GM18508 (cell line): ENCODE data around the gene ACTRT2.

Source experiments
- ATAC-seq: cut with Tn5 transposase; IDR thresholded peaks from one replicate; pipeline ENCODE4 v1.9.1; 2021; ENCODE audit warnings: moderate number of reproducible peaks; ENCODE audit not compliant: insufficient read depth, unreplicated experiment

Gene ACTRT2

DNA sequence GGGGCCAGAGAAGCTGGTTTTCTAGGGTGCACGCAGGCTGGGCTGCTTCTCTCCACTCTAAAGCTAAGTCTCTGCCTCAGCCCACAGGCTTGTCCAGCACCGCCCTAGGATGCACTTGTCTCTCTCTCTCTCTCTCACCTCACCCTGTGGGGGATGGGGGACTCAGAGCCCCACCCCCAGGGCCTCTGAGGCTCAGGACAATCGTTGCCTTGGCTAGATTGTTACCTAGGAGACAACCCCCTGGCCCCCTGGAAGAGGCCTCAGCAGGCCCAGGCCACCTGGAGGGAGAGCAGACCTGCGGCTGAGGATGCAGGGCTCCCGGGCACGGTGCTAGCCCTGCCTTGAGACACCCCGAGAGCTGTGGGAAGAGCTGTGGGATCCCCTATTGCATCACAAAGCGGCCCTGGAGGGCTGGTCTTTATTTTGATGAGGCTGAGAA lies at the start of gene ACTRT2:
ACTRT2 (plus strand) TSS at position 235 of the 439 bp plus-strand sequence. CDS start 220 bp downstream, outside the sequence.
- no peak for ATAC-seq

DNA sequence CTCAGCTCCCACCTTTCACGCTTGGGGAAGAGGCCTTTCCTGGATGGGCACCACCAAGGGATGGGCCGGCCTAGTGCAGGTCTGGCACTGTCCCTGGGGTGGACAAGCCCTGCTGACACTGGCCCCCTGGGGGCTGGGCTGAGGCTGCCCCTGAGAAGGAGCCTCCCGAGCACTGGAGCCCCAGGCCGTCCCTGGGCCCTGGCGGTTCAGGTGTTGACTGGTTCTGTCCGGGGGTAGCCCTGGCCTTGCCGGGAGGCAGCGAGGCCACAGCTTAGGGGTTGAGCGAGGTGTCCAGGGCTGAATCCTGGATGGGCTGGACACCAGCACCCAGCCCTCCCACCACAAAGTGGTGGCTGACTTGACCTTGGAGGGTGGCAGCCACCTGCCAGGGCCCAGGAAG lies 49.7 kb upstream of the ACTRT2 start:
- ATAC-seq: no peak

DNA sequence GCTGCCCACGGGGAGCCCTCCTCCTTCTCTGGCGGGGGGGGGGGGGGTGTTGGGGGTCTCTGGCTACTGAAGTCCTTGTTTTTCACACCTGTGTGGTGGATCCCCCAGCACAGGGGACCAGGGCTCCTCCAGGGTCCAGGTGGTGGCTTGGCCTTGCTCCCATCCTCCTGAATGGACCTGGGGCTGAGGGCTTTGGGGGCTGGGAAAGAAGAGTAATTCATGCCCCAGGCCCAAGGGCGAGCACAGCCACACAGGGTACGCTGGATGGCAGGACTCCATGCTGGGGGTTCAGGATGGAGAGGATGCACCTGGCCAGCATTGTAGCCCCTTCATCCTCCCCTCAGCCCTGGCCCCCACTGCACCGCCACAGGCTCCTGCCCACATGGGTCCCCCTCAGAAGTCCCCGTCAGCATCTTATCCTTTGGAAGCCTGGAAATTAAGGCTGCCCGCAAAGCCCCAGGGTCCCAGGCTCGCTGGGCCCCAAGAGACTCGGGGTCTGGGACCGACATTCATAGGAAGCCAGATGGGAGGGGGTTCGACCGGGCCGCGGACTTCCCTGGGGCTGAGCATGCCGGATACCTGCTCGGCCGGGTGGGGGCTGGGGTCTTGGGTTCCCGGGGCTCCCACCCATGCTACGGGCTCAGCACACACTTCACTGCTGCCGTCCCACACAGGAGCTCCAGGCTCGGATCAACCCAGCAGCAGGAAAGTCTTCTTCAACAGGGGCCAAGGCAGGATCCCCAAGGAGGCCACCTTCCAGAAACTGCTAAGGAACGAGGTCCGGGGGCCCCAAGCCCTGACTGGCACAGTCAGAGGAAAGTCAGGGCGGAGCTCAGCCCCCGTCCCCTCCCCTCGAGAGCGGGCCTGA lies 49.0 kb upstream of the ACTRT2 start:
- ATAC-seq: no peak

GRCh38 chr1:2972879-2973575 lies 48.2 kb upstream of the ACTRT2 start:
- no peak for ATAC-seq

DNA sequence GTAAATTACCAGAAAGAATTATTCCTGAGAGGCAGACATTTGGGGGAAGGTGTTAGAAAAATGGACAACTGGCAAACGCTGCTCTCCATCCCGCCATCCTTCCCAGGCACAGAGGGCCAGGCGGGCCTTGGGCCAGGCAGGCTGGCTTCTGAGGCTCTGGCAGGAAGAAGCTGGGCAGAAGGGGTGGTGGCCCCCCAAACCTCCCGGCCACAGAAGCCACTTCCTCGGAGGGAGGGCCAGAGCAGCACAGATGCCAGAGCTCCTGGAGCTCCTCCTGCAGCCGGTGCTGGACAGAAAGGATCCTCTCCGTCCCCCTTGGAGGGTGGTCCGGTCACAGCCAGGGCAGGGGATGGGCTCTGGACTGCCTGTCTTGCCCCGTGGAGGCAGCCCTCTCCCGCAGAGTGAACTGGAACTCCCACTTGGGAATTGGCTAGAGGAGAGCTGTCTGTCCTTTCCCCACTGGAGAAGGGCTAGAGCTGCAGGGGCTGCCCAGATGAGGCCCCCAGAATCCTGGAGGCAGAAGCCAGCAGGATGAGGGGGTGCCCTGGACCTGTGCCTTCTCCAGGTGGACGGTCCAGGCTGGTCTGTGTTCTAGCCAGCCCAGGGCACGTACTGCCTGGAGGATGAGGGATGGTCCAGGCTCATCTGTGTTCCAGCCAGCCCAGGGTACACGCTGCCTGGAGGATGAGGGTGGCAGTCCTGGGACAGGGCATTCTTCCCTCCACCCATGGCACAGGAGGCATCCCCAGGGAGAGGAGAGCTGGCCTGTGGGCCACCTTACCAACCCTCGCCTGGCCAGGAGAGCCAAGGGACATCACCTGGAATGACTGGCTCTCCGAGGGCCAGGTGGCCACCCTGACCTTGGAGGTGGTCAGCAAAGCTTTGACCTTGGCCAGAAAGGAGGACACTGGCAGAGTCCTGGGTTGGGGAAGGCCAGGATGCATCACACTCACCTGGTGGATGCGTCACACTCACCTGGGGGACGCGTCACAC lies 47.4 kb upstream of the ACTRT2 start:
- ATAC-seq: no peak

GRCh38 chr1:2974701-2975301 lies 46.5 kb upstream of the ACTRT2 start:
- no peak for ATAC-seq

DNA sequence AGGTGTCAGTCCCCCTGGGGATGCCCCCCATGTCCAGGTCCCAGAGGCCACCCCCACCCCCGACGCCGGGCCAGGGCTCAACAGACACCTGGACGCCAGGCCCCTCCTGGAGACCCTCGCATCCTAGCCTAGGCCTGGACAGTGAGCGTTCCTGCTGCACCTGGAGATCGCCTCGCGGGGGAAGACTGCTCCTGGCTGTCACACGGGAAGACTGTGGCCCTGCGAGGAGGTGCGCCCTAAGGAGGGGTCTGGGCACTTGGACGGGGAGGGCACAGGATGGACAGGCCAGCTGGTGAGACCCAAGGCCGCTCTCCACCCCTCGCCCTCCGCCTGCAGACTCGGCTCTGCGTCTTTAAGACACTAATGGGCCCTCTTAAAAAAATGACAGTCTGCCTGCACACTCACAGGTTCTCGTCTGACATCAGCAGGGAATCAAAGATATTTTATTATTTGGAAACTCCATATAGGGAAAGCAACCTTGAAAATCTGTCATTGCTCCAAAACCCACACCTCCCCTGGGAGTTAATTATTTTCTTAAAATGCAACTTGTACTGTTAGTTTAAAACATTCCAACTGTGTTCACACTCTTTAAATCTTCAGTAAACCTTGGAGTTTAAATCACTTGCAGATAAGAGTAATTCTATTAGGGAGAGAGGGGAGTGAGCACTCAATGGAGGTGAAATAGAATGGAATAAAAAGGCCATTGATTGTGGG lies 45.6 kb upstream of the ACTRT2 start:
- ATAC-seq: no peak

DNA sequence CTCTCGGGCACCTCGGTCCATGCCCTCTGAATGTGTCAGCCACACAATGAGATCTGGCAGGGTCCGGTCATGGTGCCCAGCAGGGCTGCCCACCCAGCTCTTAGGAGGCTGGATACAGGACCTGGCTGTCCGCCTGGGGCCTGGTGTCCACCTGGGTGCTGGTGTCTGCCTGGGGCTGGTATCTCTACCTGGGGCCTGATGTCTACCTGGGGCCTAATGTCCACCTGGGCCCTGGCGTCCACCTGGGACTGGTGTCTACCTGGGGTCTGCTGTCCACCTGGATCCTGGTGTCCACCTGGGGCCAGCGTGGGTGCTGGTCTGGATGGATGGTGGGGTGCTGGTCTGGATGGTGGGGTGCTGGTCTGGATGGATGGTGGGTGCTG lies 45.1 kb upstream of the ACTRT2 start:
- ATAC-seq: no peak

DNA sequence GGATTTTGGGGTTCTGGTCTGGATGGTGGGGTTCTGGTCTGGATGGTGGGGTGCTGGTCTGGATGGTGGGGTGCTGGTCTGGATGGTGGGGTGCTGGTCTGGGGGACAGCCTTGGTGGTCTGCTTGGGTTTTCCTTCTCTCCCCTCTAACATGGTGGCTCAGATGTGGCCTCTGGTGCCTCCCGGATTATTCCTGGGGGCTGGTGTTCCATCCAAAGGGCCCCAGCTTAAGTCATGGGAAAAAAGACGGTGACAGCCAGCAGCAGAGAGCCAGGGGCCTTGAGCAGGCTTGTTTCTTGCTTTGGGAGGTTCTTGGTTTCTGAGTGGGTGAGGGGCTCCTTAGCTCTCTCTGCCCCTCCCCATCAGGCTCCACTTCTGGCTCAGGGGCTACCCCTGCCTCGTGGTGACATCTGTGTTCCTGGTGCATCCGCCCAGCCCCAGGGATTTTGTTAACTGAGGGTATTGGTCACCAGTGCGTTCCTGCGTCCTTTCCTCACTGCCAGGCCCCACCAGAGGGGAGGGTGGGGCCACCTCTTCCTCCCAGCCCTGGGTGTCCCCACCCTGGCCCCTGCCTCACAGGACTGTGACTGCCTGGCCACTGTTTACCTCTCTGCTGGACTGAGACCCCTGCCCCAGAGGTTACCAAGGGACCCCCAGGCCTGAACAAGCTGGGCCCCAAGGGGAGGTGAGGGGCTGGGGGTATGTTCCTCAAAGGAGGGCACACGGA lies 43.2 kb upstream of the ACTRT2 start:
- ATAC-seq: no peak

- no peak for ATAC-seq
These were observed 42.5 kb upstream of the ACTRT2 start for GRCh38 chr1:2978691-2979190.

- ATAC-seq: no peak
These were observed 41.8 kb upstream of the ACTRT2 start for GRCh38 chr1:2979191-2980072.

DNA sequence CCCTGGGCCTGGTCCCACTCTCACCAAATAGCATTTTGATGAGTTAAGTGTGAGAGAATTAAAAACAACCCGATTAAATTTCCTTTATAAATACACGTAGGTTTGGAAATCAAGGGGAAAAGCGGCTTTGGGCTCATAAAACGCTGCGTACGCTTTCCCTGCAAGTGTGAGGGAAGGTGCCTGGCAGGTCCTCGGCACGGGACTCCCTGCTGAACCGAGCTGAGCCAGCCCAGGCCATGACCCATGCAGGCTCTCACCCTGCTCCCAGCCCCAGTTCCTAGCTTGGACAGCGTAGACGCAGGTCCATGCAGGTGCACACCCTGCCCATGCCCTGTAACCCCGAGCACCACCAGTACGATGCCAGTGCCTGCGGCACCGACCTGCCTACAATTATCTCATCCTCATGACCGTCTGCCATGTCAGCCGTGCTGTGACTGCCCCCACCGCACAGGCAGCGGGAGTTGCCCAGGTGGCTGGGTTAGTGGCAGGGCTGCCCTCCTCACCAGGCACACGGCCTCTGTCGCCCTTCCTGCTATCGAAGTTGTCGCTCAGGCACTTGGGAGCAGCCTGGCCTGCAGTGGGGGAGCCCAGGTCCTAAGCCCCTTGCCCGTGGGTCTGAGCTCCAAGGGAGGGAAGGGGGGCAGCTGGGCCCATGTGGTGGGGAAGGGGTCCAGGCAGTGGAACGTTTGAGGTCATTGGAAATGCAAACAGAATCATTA lies 41.0 kb upstream of the ACTRT2 start:
- no peak for ATAC-seq

- no peak for ATAC-seq
These were observed 40.4 kb upstream of the ACTRT2 start for GRCh38 chr1:2980849-2981248.

GRCh38 chr1:2981388-2981787 lies 39.9 kb upstream of the ACTRT2 start:
- no peak for ATAC-seq

DNA sequence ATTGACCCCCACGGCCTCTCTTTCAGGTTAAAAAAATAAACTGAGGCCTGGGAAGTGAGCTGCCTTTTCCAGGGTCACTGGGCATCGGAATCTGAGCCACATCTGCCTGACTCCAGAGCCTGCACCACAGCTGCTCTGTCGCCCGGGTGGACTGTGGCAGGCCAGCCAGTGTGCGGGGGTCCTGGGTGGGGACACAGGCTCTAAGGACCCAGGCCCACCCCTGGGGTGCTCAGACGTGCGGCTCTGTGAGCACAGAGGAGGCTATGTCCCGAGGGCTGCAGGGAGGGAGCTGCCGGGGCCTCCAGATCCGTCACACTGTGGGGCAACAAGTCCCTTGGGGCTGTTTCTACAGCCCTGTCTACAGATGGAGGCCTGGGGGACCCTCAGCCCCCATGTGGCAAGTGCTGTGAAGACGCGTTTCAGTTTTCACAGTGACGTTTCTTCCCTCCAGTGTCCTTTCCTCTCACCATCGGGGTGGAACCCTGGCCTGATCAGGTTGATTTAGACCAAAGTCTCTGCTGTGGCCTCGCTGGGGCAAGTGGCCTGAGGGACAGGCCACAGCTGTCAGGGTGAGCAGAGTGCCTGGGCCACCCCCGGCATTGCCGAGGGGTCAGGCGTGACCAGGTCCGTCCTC lies 39.2 kb upstream of the ACTRT2 start:
- ATAC-seq: no peak

DNA sequence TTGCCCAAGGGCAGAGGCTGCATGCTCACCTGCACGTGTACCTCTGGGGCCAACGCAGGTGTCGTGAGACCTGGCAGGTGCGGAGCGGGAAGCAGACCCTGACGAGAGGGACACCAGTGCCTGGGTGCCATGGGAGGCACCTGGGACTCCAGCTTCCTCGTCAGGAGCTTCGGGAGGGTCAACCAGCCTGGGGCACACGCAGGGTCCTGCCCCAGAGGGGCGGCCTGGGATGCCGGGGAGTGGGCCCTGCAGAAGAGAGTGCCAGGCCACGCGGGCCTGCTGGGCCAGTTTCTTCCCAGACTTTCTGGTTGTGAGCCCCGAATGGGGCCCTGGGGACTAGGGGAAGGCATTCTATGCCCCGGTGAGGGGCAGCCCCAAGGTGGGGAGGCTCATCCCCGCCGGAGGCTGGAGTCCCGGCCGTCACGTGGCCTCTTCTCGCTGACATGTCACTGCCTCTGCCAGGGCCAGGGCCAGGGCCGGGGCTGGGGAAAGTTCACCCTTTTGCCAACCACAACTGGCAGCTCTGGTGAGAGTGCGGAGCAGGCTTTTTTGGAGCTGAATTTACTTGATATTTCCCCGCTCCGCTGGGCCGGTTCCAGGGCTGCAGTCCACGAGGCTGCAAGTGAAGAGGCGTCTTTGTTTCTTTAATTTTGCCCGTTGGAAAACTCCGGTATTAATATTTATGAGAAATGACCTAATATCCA lies 38.5 kb upstream of the ACTRT2 start:
- ATAC-seq: no peak
